ENCODE data around the gene LYRM2.

GRCh38 chr6:89542081-89542857, 96.3 kb downstream of the LYRM2 start:
- TF ChIP-seq CTCF (conservative IDR thresholded peaks at IDR 0.05) (no peak), ZFX (IDR thresholded peaks at IDR 0.05) (no peak)

Measured in C4-2B (cell line).